HG03520 (cell line): ENCODE data around the gene FNDC3A.
"Not testable (repeated sequence)": the region's sequence is repeated elsewhere in the genome, so short reads cannot be mapped to it uniquely, and the experiment has no call there.

Source experiments
- ATAC-seq: cut with Tn5 transposase; IDR thresholded peaks from one replicate; pipeline ENCODE4 v1.9.1; 2021; ENCODE audit warnings: mild to moderate bottlenecking, moderate library complexity; ENCODE audit not compliant: unreplicated experiment

The FNDC3A gene

DNA sequence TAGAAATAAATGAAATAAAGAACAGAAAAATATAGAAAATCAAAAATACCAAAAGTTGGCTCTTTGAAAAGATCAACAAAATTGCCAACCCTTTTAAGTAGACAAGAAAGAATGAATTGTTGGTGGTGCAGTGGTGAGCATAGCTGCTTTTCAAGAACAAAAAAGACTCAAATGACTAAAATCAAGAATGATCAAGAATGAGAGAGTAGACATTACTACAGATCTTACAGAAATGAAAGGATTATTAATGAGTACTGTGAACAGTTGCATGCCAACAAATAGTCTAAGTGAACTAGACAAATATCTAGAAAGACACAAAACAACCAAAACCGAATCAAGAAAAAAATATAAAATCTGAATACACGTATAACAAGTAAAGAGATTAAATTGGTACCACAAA lies 53.9 kb downstream of the FNDC3A start:
- no peak for ATAC-seq

DNA sequence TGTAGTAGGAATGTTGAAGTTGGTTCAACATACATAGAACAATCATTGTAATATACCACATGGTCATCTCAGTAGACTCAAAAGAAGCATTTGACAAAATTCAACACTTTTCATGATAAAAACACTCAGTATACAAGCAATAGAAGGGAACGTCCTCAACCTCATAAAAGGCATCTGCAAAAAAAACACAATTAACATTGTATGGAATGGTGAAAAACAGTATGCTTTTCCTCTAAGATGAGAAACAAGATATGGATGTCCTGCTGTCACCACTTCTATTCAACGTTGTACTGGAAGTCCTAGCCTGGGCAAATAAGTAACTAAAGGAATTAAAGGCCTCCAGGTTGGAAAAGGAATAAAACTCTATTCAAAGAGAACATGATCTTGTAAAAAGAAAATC lies 54.5 kb downstream of the FNDC3A start:
- ATAC-seq: no peak

DNA sequence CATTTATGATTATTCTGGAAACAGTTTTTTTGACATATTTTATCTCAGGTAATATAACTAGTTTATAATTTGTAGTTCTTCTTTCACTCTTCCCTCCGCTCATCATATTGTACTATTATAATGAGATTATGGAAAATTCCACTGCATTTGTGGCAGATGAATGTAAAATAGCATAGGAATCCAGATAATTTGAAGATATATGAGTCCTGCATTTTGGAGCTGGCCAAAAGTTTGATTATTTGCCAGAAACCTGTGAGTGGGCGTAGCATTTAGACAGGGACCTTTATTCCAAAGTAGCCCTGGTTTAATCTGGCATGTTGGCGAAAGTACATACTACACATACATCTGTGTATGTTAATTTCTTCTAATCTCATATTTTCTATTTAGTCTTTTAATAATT lies 65.2 kb downstream of the FNDC3A start:
- ATAC-seq: no peak

DNA sequence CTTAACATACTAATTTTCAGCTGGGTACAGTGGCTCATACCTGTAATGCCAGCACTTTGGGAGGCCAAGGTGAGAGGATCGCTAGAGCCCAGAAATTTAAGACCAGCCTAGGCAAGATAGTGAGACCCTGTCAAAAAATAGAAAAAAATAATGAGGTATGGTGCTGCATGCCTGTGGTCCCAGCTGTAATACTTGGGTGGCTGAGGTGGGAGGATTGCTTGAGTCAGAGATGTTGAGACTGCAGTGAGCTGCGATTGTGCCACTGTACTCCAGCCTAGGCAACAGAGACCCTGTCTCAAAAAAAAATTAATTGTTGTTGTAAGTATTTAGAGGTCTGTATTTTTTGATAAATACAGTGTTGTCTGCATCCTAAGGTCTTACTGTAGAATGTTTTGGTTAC lies 66.8 kb downstream of the FNDC3A start:
- no peak for ATAC-seq

DNA sequence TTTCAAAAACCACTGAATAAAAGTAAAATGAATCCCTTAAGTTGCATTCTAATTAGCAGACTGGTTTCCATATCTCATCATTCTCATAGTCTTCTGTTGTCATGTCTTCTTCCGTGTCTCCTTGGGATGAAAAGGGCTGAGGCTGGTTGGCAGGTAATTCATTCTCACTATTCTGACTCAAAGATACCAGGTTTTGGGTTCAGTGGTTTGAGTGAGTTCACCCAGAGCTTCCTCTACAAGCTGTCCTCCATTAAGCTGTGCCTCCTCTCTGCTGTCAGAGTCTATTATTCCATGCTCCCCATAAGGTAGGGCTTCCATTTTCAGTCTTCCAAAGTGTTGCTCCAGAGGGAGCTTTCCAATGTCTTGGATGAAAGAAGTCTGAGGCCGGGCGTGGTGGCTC lies 68.3 kb downstream of the FNDC3A start:
- ATAC-seq: no peak

DNA sequence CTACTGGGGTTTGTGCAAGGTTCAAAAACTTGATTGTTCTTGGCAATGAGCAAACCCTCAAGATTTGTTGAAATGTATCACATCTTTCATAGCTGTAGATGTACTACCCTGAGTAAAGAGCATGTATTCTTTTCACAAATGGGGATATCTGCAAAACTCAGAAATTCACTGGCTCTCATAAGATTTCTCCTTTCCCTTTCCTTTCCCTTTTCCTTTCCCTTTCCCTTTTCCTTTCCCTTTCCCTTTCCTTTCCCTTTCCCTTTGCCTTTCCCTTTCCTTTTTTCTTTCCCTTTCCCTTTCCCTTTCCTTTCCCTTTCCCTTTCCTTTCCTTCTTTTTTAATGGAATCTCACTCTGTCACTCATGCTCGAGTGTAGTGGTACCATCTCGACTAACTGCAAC lies 69.1 kb downstream of the FNDC3A start:
- ATAC-seq: no peak

DNA sequence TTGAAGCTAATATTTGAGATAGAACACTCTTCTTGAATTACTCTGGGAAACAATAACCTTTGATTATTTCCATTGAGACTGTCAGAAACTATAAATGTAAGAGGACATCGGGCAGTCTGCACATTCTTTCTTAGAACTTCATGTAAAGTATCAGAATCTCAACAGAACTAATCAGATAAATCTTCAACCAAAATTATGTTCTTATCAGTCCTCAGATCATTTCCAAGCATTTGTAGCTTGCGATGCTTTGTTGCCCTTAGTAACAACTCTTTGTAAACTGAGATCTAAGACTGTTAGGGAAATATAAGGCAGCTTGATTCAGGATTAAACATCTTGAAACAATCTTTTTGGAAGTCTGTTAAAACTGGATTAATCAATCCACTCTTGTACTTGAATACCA lies 70.3 kb downstream of the FNDC3A start:
- no peak for ATAC-seq

DNA sequence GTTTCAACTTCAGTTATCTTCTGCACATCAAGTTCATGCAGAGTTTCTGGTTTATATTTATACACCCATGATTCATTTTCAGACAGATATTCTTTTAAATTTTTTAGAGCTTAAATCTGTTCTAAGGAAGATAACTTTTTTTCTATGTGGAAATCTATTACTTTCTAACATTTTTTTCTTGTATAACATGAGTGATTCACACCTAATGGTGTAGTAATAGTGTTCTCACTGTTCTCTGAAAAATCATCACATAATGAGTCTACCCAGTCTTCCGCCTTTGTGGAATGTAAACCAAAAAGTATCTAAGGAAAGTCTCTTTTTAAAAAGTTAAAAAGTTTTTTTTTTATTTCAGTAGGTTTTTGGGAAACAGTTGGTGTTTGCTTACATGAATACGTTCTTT lies 70.8 kb downstream of the FNDC3A start:
- ATAC-seq: no peak

DNA sequence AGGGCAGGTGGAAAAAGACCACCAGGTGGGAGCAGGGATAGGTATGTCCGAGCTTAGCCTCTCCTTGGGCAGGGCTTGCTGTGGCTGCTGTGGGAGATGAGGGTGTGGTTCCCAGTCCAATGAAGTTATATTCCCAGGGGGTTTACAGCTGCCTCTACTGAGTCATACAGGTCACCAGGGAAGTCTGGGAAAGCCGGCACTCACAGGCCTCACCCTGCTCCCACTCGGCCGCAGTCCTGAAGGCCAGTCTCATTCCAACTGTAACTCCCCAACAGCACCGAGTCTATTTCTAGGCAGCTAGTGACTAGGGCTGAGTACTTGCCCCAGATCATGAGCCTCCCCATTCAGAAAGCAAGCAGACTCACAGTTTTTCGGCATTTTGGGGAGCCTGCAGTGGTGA lies 77.1 kb downstream of the FNDC3A start:
- ATAC-seq: no peak

DNA sequence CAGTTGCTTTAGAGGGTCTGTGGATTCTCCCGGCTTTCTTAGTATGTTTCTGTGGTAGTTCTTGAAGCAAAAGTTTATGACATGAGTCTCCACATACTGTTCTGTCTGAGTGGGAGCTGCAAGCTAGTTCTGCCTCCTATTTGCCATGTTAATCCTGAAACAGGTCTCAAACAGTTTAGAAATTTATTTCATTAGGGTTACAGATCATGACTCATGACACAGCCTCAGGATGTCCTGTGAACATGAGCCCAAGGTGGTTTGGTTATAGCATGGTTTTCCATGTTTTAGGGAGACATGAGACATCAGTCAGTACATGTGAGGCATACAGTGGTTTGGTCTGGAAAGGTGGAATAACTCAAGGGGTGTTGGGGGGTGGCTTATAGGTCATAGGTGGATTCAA lies 77.5 kb downstream of the FNDC3A start:
- no peak for ATAC-seq

DNA sequence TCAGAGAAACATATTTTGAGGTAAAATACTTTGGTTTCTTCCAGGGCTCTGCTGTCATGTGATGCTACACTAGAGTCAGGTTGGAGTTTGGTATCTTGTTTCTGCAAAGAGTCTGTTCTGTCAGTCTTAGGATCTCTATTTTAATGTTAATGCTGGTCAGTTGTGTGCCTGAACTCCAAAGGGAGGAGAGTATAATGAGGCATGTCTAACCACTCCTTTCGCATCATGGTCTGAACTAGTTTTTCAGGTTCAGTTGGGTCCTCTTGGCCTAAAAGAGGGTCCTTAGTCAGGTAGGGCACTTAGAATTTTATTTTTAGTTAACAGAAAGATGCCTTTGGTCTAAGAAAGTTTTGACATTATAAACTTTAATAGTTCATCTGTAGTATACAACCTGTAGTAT lies 78.2 kb downstream of the FNDC3A start:
- no peak for ATAC-seq

DNA sequence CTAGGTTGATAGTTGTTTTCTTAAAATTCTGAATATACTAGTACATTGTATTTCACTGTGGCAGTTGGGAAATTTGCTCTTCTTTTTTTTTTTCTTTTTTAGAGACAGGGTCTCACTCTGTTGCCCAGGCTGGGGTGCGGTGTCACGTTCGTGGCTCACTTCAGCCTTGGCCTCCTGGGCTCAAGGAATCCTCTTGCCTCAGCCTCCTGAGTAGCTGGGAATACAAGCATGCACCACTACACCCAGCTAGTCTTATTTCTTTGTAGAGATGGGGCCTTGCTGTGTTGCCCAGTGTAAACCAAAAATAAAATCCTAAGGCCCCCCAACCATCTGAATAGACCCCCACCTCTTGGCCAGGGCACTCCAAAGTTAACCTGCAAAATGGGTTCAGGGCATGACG lies 79.3 kb downstream of the FNDC3A start:
- ATAC-seq: no peak

DNA sequence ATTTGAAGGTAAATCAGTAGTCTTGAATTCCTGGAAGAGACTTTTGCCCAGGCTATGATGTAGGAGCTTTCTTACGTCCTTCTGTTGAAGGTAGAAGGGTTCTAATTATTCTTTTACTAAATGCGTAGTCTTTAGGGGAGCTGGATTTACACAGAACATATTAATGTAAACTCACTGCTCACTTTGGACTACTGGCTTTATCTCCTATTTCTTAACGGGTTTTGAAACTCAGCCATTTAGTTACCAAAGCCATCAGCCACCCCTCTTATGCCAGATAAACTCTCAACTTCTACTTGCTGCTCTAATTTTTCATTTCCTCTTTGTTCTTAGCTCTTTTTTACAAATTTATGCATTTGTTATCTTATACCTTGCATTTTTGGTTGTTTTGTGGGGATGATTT lies 81.5 kb downstream of the FNDC3A start:
- no peak for ATAC-seq

DNA sequence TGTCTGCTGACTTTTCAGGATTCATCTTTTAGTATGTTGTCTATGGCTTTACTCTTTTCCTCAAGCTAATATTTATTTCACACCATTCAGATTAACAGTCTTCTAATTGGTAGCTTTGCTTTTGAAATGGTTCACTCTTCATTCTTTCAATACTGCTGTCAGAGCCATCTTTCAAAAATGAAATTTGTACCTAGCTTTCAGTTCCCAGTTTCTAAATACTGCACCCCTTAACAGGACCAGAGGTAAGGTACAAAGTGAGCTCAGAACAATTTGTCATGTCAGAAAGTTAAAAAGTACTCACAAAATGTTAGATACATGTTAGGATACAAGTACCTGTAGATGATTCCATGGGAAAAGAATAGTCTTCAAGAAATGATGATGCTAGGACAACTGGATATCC lies 83.0 kb downstream of the FNDC3A start:
- no peak for ATAC-seq

DNA sequence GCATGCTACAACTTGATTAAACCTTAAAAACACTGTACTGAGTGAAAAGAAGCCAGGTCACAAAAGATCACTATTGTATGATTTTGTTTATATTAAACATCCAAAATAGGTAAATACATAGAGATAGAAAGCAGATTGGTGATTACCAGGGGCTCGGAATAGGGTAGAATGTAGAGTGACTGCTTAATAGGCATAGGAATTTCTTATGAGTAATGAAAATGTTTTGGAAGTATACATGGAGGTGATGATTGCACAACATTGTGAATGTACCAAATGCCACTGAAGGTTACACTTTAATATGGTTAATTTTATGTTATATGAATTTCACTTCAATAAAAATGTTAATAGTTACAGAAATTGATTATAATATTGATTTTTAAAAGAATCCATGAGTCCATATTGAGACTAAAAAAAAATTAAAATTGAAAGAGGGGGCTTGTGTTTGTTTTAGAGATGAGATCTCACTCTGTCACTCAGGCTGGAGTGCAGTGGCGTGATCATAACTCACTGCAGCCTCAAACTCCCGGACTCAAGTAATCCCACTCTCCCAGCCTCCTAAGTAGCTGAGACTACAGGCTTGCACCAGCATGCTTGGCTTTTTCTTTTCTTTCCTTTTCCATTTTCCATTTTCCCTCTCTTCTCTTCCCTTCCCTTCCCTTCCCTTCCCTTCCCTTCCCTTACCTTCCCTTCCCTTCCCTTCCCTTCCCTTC lies 85.1 kb downstream of the FNDC3A start:
- ATAC-seq: no peak

DNA sequence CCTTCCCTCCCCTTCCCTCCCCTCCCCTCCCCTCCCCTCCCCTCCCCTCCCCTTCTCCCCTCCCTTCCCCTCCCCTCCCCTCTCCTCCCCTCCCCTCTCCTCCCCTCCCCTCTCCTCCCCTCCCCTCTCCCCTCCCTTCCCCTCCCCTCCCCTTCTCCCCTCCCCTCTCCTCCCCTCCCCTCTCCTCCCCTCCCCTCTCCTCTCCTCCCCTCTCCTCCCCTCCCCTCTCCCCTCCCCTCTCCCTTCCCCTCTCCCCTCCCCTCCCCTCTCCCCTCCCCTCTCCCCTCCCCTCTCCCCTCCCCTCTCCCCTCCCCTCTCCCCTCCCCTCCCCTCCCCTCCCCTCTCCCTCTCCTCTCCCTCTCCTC lies 85.7 kb downstream of the FNDC3A start:
- not testable (repeated sequence) for ATAC-seq

DNA sequence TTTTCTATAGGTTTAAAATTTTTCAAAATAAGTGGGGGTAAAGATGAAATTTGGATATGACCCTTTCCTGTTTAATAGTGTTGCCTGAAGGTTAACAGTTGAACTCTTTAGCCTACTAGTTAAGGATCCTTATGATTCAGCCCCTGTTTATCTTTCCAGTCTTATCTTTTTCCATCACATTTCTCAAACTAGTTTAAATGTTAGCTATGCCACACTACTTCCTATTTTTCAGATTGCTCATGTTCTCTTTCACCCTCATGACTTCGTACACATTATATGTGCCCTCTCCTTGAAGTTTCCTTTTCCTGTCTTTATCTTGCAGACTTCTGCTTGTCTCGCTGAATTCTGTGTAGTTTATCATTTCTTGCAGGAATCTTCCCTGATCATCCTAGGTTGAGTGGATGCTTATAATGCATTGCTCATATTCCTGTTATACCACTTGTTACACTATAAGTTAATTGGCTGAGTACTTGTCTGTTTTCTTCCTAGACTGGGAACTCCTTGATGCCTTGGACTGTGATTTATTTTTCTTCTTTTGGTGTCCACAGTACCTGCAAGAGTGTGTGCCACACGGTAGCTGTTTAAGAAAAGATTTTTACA lies 86.7 kb downstream of the FNDC3A start:
- no peak for ATAC-seq

DNA sequence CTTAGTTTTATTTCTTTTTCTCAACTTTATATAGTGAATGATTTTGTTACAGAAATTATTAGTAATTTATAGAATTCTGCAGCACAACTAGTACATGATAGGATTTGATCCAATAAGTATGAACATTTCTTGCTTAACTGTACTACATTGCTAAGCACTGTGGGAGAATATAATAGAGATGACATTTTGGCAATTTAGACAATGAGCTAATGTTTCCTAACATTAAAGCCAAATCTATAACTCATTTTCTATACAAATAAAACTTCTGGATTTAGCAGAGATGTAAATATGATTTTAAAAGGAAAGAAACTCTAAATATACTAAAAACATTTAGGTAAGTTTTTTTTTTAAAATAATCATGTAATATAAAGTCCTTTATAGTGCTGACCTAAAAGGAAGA lies 87.3 kb downstream of the FNDC3A start:
- no peak for ATAC-seq

DNA sequence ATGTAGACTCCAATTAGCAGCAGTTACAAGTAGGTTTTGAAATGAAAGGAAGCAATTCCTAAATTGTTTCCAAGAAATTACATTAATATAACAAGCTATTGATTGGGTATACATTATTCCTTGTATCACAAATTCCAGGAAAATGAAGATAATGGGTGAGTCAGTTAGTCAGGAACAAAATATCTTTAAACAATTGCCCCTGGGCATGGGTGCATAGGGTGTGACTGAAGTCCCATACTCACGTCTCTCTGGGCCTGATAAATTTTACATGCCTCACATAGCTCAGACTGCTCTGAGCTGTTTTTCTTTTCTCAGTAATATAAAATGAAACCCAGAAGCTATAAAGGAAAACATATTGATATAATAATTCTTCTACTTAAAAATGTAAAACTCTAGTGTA lies 87.8 kb downstream of the FNDC3A start:
- ATAC-seq: no peak

DNA sequence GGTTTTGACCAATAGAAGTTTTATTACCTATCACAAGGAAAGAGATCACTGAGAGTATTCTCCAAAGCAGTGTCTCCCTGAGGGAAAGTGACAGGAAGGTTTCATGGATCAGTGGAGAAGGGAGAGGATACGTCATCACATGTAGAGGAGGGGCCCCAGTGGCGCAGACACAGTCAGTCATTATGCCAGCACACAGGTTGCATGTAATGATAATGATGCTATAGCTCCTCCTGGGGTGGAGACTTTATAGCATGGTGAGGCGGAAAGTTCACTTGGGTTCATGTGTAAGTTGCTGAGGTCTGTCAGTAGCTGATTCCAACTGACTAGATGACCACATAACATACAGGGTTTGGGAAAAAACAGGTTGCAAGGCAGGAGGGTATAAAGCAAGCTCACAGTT lies 88.8 kb downstream of the FNDC3A start:
- no peak for ATAC-seq

DNA sequence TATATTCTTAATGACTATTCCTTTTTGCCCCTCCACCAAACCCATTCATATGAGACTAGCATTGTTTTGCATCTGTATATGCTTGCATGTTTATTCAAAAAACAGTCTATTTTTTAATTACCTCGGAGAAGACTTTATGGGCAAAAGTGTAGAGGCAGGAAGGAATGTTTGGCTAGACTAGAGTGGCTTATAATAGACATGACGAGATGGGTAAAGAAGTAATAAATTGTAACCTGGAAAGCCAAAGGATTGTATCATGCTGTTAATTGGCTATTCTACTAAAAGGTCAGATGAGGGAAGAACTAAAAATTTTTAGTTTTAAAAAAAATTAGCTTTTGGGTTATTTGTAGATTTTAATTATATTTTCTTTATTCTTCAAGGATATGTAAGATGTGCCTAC lies 91.1 kb downstream of the FNDC3A start:
- no peak for ATAC-seq

DNA sequence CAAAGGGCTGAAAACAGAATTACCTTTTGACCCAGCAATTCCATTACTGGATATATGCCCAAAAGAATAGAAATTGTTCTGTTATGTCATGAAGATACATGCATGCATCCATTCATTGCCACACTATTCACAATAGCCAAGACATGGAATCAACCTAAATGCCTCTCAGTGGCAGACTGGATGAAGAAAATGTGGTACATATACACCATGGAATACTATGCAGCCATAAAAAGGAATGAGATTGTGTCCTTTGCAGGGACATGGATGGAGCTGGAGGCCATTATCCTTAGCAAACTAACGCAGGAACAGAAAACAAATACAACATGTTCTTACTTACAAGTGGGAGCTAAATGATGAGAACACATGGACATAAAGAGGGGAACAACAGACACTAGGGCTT lies 92.8 kb downstream of the FNDC3A start:
- ATAC-seq: not testable (repeated sequence)

DNA sequence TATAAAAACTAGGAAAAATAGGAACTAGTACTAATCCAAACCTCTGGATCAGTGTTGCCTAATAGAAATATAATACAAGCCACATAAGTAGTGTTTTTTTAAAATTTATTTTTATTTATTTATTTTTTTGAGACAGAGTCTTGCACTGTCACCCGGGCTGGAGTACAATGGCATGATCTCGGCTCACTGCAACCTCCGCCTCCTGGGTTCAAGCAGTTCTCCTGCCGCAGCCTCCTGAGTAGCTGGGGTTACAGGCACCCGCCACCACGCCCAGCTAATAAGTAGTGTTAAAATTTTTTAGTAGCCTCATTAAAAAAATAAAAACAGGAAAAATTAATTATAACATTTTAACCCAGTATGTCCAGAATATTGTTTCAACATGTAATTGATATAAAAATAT lies 94.3 kb downstream of the FNDC3A start:
- not testable (repeated sequence) for ATAC-seq
